Measurements from ENCODE around the gene DMRTA2. TPM values are rescaled to one million over a fixed set of nuclear protein-coding genes. Genes with fewer than 3 reads are reported as not detected.

Gene DMRTA2
- total RNA-seq, 6 experiments from 2014 or later: not detected

DNA sequence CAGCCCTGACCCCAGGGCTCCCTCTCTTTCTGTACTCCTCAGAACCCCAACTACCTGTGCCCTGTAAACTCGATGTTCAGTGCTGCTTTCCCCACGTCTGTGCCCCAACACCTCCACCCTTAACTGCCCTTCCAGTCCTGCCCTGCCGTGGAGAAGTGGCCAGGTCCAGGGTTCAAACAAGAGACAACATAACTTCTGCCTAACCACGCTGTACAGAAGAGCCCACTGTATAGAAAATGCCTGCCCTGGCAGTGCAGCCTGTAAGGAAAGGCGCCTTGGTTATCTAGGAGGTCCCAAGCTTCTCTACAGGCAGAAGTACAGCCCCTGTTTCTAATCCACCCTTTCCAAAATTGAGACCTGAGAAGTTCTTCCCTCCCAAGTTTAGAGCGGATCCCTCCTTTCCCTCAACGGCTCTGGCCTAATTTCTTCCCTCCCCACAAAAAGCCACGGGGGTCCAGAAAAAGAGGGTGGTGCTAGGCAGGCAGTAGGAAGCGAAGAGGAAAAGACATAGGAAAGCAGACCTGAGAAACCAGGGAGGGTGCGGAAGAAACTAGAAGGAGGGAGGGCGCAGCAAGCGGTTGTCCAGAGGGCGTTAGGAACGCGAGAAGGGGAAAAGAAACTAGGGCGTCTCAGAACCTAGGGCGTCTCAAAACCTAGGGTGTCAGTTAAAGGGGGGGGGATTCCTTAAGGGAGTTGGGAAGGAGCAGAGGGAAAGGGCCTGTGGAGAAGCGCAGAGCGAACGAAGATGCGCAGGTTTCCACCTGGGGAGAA, 3.2 kb downstream of the DMRTA2 start:
- WGBS (ENCODE audit: insufficient coverage, low coverage, low lambda C conversion rate, missing lambda C conversion rate): 5% methylated on average over 20 of the region's 21 CpGs
- intact Hi-C loops (cut with DNase I): no loop called here
- no peak overlapping the region for H3K27ac ChIP-seq
- H3K4me1 ChIP-seq: peaks cover 0 to 45% (median 6%) of the 10 kb centered on the region in 4 donors
- no peaks in the 10 kb centered on the region for H3K9me3 ChIP-seq
- no peaks in the 10 kb centered on the region for H3K36me3 ChIP-seq
- peaks cover 22 to 76% of the 10 kb centered on the region in 2 donors for H3K27me3 ChIP-seq
- DNase-seq (no peak), ATAC-seq (no peak)
- no peak overlapping the region for H3K4me3 ChIP-seq
- TF ChIP-seq, protein P1, sequence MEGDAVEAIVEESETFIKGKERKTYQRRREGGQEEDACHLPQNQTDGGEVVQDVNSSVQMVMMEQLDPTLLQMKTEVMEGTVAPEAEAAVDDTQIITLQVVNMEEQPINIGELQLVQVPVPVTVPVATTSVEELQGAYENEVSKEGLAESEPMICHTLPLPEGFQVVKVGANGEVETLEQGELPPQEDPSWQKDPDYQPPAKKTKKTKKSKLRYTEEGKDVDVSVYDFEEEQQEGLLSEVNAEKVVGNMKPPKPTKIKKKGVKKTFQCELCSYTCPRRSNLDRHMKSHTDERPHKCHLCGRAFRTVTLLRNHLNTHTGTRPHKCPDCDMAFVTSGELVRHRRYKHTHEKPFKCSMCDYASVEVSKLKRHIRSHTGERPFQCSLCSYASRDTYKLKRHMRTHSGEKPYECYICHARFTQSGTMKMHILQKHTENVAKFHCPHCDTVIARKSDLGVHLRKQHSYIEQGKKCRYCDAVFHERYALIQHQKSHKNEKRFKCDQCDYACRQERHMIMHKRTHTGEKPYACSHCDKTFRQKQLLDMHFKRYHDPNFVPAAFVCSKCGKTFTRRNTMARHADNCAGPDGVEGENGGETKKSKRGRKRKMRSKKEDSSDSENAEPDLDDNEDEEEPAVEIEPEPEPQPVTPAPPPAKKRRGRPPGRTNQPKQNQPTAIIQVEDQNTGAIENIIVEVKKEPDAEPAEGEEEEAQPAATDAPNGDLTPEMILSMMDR (IDR thresholded peaks at IDR 0.05): no peak
- no peak for TF ChIP-seq POLR2A (IDR thresholded peaks at IDR 0.05)

DNA sequence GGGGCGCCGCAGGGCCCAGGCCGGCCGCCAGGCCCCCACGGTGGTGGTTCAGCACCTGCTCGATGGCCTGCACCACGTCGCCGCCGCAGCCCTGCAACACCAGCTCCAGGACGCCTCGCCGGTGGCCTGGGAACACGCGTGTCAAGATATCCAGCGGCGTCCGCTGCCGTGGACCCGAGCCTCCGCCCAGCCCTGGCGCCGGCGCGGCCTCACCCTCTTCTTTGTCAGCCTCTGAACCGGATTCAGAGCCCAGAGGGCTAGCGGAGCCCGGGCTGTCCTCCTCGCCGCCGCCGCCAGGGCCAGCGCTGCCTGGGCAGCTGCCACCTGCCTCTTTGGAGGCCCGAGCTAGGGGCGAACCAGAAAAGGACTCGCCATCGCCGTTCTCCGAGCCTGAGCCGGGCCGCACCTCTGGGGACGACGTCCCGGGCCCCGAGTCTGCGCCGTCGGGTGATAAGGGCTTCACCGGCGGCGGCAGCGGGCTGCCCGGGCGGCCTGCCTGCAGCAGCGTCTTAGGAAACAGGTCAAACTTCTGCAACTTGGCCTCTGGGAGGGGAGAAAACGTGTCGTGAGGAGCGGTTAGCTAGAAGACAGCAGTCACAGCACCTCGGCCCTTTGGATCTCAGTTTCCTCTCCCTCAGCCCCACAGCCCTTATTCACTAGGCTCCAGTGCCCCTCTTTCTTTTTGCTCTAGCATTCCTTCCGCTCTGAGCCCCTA, 3.9 kb downstream of the DMRTA2 start:
- H3K27ac ChIP-seq: no peak overlapping the region
- DNase-seq: peak in 1 of 3 donors; percentile 19
- H3K4me3 ChIP-seq: no peak overlapping the region
- WGBS (ENCODE audit: insufficient coverage, low coverage, low lambda C conversion rate, missing lambda C conversion rate): 8% methylated on average over 5 of the region's 60 CpGs
- peaks cover 0 to 38% (median 3%) of the 10 kb centered on the region in 4 donors for H3K4me1 ChIP-seq
- peak in 3 of 4 donors; percentile 42 to 48 (median 47) for ATAC-seq
- peaks cover 22 to 68% of the 10 kb centered on the region in 2 donors for H3K27me3 ChIP-seq
- no peaks in the 10 kb centered on the region for H3K36me3 ChIP-seq
- TF ChIP-seq POLR2A (IDR thresholded peaks at IDR 0.05): no peak
- H3K9me3 ChIP-seq: no peaks in the 10 kb centered on the region
- intact Hi-C loops (cut with DNase I): no loop called here

DNA sequence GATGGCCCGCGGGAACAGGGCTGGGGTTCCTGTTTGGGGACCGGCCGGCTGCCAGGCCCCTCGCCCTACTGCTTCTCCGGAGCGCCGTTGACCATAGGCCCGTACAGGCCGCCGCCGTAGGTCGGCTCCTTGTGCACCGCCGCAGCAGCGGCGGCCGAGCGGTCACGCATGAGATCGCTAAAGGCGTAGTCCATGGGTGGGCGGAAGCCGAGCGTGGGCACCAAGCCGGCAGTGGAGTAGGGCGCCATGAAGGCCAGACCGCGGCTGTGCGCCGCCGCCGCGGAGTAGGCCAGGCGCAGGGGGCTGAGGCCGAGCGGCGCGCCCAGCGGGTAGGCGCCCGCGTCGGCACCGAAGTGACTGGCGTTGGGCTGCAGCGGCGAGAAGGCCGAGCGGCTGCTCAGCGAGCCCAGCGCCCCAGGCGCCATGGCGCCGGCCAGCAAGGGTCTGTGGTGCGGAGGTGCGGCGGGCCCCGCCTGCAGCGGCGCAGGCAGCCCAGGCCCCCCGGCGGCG, 4.6 kb downstream of the DMRTA2 start:
- H3K27me3 ChIP-seq: peaks cover 22 to 61% of the 10 kb centered on the region in 2 donors
- DNase-seq (peak in 1 of 3 donors; percentile 17), ATAC-seq (peak in 2 of 4 donors; percentile 13 to 21)
- peak overlapping the region in 1 of 3 donors; percentile 16 for H3K4me3 ChIP-seq
- no peaks in the 10 kb centered on the region for H3K36me3 ChIP-seq
- WGBS (ENCODE audit: insufficient coverage, low coverage, low lambda C conversion rate, missing lambda C conversion rate): no CpG with 5 or more reads among the region's 64 CpGs
- TF ChIP-seq POLR2A (IDR thresholded peaks at IDR 0.05): no peak
- TF ChIP-seq, protein P1 (IDR thresholded peaks at IDR 0.05): no peak
- no peaks in the 10 kb centered on the region for H3K9me3 ChIP-seq
- intact Hi-C loops (cut with DNase I): no loop called here
- no peak overlapping the region for H3K27ac ChIP-seq
- H3K4me1 ChIP-seq: peaks cover 0 to 33% (median 0%) of the 10 kb centered on the region in 4 donors

DNA sequence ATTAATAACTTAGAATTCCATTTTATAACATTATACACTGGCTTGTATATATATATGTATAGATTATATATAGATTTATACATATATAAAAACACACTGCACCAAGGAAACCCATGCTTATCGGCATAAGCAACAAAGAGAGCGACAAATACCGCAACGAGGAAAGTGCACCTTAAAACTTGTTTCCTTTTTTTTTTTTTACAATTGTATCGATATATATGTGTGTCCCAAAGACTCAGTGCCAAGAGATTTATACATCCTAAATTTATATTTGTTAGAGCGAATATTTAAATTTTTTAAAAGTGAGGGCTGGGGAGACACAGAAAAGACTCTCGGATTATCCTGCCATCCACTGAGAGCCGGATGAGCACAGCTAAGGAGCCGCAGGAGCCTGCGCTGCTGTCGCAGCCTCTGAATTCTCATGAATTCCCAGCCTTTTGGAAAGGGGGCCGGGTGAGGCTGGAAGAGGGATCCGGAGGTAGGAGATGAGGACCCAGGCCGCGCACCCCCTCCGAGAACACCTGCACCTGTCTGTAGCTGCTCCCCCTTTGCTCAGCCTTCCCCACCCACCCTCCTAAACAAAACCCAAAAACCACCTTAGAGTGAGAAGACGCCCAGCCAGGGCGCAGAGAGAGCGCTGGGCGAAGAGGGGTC, 5.2 kb downstream of the DMRTA2 start:
- Histone ChIP-seq H3K27ac (no peak overlapping the region), H3K9me3 (no peaks in the 10 kb centered on the region), H3K36me3 (no peaks in the 10 kb centered on the region), H3K4me1 (peaks cover 0 to 27% (median 0%) of the 10 kb centered on the region in 4 donors), H3K27me3 (peaks cover 21 to 55% of the 10 kb centered on the region in 2 donors), H3K4me3 (peak overlapping the region in 1 of 3 donors; percentile 16)
- intact Hi-C loops (cut with DNase I): no loop called here
- no peak for ATAC-seq
- TF ChIP-seq POLR2A (IDR thresholded peaks at IDR 0.05): no peak
- TF ChIP-seq, protein P1 (IDR thresholded peaks at IDR 0.05): no peak
- DNase-seq: no peak
- 7% methylated on average over 16 of the region's 20 CpGs for WGBS (ENCODE audit: insufficient coverage, low coverage, low lambda C conversion rate, missing lambda C conversion rate)
